Astrocyte (in vitro differentiated cells and primary cell): ENCODE data around the gene FZR1. TPM values are rescaled to one million over a fixed set of nuclear protein-coding genes. Genes with fewer than 3 reads are reported as not detected.

ENCODE experiments used
- DNase-seq: peaks from one replicate; pipeline ENCODE4 v3.0.0-alpha.2; 2010; ENCODE audit warnings: low read depth
- FAIRE-seq: peaks from 2 replicates; lab custom pipeline; 2011; peaks lifted over from hg19 to GRCh38; lab: Jason Lieb, UNC
- H2AFZ ChIP-seq: 2 replicates; pipeline ENCODE4 v1.6.0; 2012; ENCODE audit warnings: low read depth, low read length, inconsistent platforms
- H3K27ac ChIP-seq: 2 replicates; pipeline ENCODE4 v1.5.1; 2011; ENCODE audit warnings: low read depth, low read length, inconsistent platforms
- H3K27me3 ChIP-seq: 2 replicates; pipeline ENCODE4 v1.6.0; 2011; ENCODE audit warnings: low read length, inconsistent platforms; ENCODE audit not compliant: insufficient read depth
- H3K36me3 ChIP-seq: 2 replicates; pipeline ENCODE4 v1.5.1; 2011; ENCODE audit warnings: low read length, inconsistent platforms; ENCODE audit not compliant: insufficient read depth
- H3K4me1 ChIP-seq: 2 replicates; pipeline ENCODE4 v1.5.1; 2011; ENCODE audit warnings: low read length, inconsistent platforms; ENCODE audit not compliant: insufficient read depth
- H3K4me2 ChIP-seq: 2 replicates; pipeline ENCODE4 v1.6.0; 2012; ENCODE audit warnings: low read length, inconsistent platforms
- H3K4me3 ChIP-seq: 2 replicates; pipeline ENCODE4 v1.5.1; 2011; ENCODE audit warnings: low read depth, mild to moderate bottlenecking, low read length, inconsistent platforms; ENCODE audit not compliant: insufficient read depth
- H3K79me2 ChIP-seq: 2 replicates; pipeline ENCODE4 v1.6.0; 2012; ENCODE audit warnings: mild to moderate bottlenecking, low read length, inconsistent platforms; ENCODE audit not compliant: insufficient read depth
- H3K9ac ChIP-seq: 2 replicates; pipeline ENCODE4 v1.6.0; 2012; ENCODE audit warnings: mild to moderate bottlenecking, low read length, inconsistent platforms
- H3K9me3 ChIP-seq: 2 replicates; pipeline ENCODE4 v1.5.1; 2012; ENCODE audit warnings: low read depth, mild to moderate bottlenecking, low read length, inconsistent platforms; ENCODE audit not compliant: insufficient read depth
- H4K20me1 ChIP-seq: 2 replicates; pipeline ENCODE4 v1.6.0; 2012; ENCODE audit warnings: low read length, inconsistent platforms; ENCODE audit not compliant: insufficient read depth
- H3K27ac Mint-ChIP-seq: one replicate; pipeline ENCODE4 v1.8.0; 2021; ENCODE audit warnings: mild to moderate bottlenecking, mixed read lengths; ENCODE audit not compliant: unreplicated experiment
- H3K27me3 Mint-ChIP-seq: one replicate; pipeline ENCODE4 v1.8.0; 2021; ENCODE audit warnings: low read depth, mixed read lengths; ENCODE audit not compliant: unreplicated experiment
- H3K36me3 Mint-ChIP-seq: one replicate; pipeline ENCODE4 v1.8.0; 2021; ENCODE audit warnings: low read depth, mixed read lengths; ENCODE audit not compliant: unreplicated experiment
- H3K4me1 Mint-ChIP-seq: one replicate; pipeline ENCODE4 v1.8.0; 2021; ENCODE audit warnings: low read depth, mixed read lengths; ENCODE audit not compliant: unreplicated experiment
- H3K4me3 Mint-ChIP-seq: one replicate; pipeline ENCODE4 v1.8.0; 2021; ENCODE audit warnings: mild to moderate bottlenecking, moderate library complexity, mixed read lengths; ENCODE audit not compliant: unreplicated experiment
- H3K9me3 Mint-ChIP-seq: one replicate; pipeline ENCODE4 v1.8.0; 2021; ENCODE audit warnings: mild to moderate bottlenecking, mixed read lengths; ENCODE audit not compliant: unreplicated experiment
- EZH2 ChIP-seq: IDR thresholded peaks from 2 replicates; pipeline ENCODE4 v1.6.1; 2012; ENCODE audit warnings: mild to moderate bottlenecking, low read length, inconsistent platforms; ENCODE audit not compliant: insufficient read depth
- total RNA-seq: library from RNA; stranded (reverse); gene quantifications from 2 replicates; pipeline ENCODE4 v1.2.1, GENCODE V29; 2021
- TF ChIP-seq, protein P1 (sequence below): IDR thresholded peaks from 2 replicates; pipeline ENCODE4 v1.5.1; 2011; ENCODE audit warnings: low read depth, mild to moderate bottlenecking, inconsistent platforms, low read length, moderate library complexity; ENCODE audit not compliant: insufficient read depth

The FZR1 gene
- total RNA-seq, 1 donor from 2014 or later: 51.8 TPM

GRCh38 chr19:3481241-3482090, 24.6 kb upstream of the FZR1 start:
- no peak overlapping the region for H3K9ac ChIP-seq
- Mint-ChIP-seq H3K4me1 (no peaks in the 10 kb centered on the region), H3K9me3 (no peaks in the 10 kb centered on the region), H3K4me3 (no peak overlapping the region), H3K27me3 (peaks cover 11% of the 10 kb centered on the region), H3K36me3 (no peaks in the 10 kb centered on the region), H3K27ac (peak overlapping the region; percentile 41)
- H3K4me3 ChIP-seq: no peak overlapping the region
- TF ChIP-seq, protein P1, sequence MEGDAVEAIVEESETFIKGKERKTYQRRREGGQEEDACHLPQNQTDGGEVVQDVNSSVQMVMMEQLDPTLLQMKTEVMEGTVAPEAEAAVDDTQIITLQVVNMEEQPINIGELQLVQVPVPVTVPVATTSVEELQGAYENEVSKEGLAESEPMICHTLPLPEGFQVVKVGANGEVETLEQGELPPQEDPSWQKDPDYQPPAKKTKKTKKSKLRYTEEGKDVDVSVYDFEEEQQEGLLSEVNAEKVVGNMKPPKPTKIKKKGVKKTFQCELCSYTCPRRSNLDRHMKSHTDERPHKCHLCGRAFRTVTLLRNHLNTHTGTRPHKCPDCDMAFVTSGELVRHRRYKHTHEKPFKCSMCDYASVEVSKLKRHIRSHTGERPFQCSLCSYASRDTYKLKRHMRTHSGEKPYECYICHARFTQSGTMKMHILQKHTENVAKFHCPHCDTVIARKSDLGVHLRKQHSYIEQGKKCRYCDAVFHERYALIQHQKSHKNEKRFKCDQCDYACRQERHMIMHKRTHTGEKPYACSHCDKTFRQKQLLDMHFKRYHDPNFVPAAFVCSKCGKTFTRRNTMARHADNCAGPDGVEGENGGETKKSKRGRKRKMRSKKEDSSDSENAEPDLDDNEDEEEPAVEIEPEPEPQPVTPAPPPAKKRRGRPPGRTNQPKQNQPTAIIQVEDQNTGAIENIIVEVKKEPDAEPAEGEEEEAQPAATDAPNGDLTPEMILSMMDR: no peak
- TF ChIP-seq EZH2: no peak
- no peaks in the 10 kb centered on the region for H3K36me3 ChIP-seq
- FAIRE-seq: no peak
- no peak overlapping the region for H3K4me2 ChIP-seq
- H2AFZ ChIP-seq: no peak overlapping the region
- H3K9me3 ChIP-seq: no peaks in the 10 kb centered on the region
- peaks cover 14% of the 10 kb centered on the region for H3K27me3 ChIP-seq
- no peaks in the 10 kb centered on the region for H3K79me2 ChIP-seq
- no peaks in the 10 kb centered on the region for H4K20me1 ChIP-seq
- no peak overlapping the region for H3K27ac ChIP-seq
- DNase-seq: no peak
- H3K4me1 ChIP-seq: no peaks in the 10 kb centered on the region

GRCh38 chr19:3482507-3483225, 23.4 kb upstream of the FZR1 start:
- Mint-ChIP-seq H3K9me3 (no peaks in the 10 kb centered on the region), H3K27ac (no peak overlapping the region), H3K4me1 (no peaks in the 10 kb centered on the region), H3K27me3 (peaks cover 9% of the 10 kb centered on the region), H3K36me3 (peaks cover 6% of the 10 kb centered on the region), H3K4me3 (no peak overlapping the region)
- Histone ChIP-seq H3K4me3 (no peak overlapping the region), H3K27me3 (peaks cover 14% of the 10 kb centered on the region), H3K79me2 (no peaks in the 10 kb centered on the region), H4K20me1 (no peaks in the 10 kb centered on the region), H3K4me2 (no peak overlapping the region), H2AFZ (no peak overlapping the region), H3K36me3 (no peaks in the 10 kb centered on the region), H3K9me3 (no peaks in the 10 kb centered on the region), H3K27ac (no peak overlapping the region), H3K9ac (no peak overlapping the region), H3K4me1 (no peaks in the 10 kb centered on the region)
- FAIRE-seq (no peak), DNase-seq (no peak)
- no peak for TF ChIP-seq EZH2

DNA sequence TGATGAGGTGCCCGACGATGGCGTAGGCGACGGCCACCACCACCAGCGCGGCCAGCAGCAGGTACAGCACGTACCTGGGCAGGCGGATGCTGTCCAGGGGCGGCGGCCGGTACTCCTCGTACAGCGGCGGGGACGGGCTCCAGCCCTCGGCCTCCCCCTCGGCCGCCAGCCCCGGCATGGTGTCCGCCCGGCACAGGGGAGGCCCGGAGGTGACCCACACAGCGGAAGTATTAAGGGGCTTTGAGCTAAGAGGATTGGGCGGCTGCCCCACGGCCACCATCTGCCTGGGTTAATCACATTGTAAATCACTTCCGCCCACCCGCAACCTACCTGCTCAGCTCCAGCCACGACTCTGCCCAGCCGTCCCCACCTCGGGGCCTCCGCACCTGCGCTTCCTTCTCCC, 22.9 kb upstream of the FZR1 start, which contains the start of gene SMIM44:
SMIM44 (minus strand) TSS at position 216 of the 403 bp plus-strand sequence; CDS start at position 178, 38 bp downstream.
- FAIRE-seq (no peak), DNase-seq (no peak)
- Histone ChIP-seq H3K27ac (no peak within 1 kb of the TSS), H3K4me3 (no peak within 1 kb of the TSS), H4K20me1 (no peaks in the 10 kb centered on the region), H3K4me1 (no peaks in the 10 kb centered on the region), H2AFZ (no peak within 1 kb of the TSS), H3K4me2 (no peak within 1 kb of the TSS), H3K27me3 (peaks cover 14% of the 10 kb centered on the region), H3K9ac (no peak within 1 kb of the TSS), H3K9me3 (no peaks in the 10 kb centered on the region), H3K79me2 (no peaks in the 10 kb centered on the region), H3K36me3 (no peaks in the 10 kb centered on the region)
- H3K9me3 Mint-ChIP-seq: no peaks in the 10 kb centered on the region
- TF ChIP-seq, protein P1: no peak
- peak; percentile 74 for TF ChIP-seq EZH2
- peaks cover 10% of the 10 kb centered on the region for H3K36me3 Mint-ChIP-seq
- no peaks in the 10 kb centered on the region for H3K4me1 Mint-ChIP-seq
- no peak within 1 kb of the TSS for H3K4me3 Mint-ChIP-seq
- peaks cover 5% of the 10 kb centered on the region for H3K27me3 Mint-ChIP-seq
- H3K27ac Mint-ChIP-seq: no peak within 1 kb of the TSS
